ENCODE data around the gene MST1R. TPM values are rescaled to one million over a fixed set of nuclear protein-coding genes. Genes with fewer than 3 reads are reported as not detected.
A peak's percentile ranks its signal among the peaks of the same experiment; 100 is the strongest.
"Not testable (repeated sequence)": the region's sequence is repeated elsewhere in the genome, so short reads cannot be mapped to it uniquely, and the experiment has no call there.

MST1R gene
- total RNA-seq, 6 experiments from 2014 or later = 0.15 to 1.9 (median 0.50) TPM

- no peaks in the 10 kb centered on the region for H3K27me3 ChIP-seq
- intact Hi-C loops (cut with DNase I) = no loop called here
- DNase-seq (peak; percentile 99), ATAC-seq (peak; percentile 97 to 99 (median 98))
- peak within 1 kb of the TSS; percentile 70 to 91 (median 75) for H3K4me3 ChIP-seq
- peaks cover 0 to 22% (median 2%) of the 10 kb centered on the region in 4 donors for H3K4me1 ChIP-seq
- H3K36me3 ChIP-seq = no peaks in the 10 kb centered on the region
- no peaks in the 10 kb centered on the region for H3K9me3 ChIP-seq
- peak within 1 kb of the TSS; percentile 58 to 79 (median 73) for H3K27ac ChIP-seq
- WGBS (ENCODE audit: insufficient coverage, low coverage, low lambda C conversion rate, missing lambda C conversion rate) = 0% methylated on average over 19 of the region's 74 CpGs
- TF ChIP-seq, protein P1, sequence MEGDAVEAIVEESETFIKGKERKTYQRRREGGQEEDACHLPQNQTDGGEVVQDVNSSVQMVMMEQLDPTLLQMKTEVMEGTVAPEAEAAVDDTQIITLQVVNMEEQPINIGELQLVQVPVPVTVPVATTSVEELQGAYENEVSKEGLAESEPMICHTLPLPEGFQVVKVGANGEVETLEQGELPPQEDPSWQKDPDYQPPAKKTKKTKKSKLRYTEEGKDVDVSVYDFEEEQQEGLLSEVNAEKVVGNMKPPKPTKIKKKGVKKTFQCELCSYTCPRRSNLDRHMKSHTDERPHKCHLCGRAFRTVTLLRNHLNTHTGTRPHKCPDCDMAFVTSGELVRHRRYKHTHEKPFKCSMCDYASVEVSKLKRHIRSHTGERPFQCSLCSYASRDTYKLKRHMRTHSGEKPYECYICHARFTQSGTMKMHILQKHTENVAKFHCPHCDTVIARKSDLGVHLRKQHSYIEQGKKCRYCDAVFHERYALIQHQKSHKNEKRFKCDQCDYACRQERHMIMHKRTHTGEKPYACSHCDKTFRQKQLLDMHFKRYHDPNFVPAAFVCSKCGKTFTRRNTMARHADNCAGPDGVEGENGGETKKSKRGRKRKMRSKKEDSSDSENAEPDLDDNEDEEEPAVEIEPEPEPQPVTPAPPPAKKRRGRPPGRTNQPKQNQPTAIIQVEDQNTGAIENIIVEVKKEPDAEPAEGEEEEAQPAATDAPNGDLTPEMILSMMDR (IDR thresholded peaks at IDR 0.05) = no peak
- TF ChIP-seq POLR2A (IDR thresholded peaks at IDR 0.05) = peak; percentile 88
Observed at GRCh38 chr3:49939858-49940666, 36.4 kb upstream of the MST1R start, which contains the start of gene RBM6. Gene RBM6, plus strand, starts transcription at chr3:49940150. Its CDS starts 22,492 bp downstream, at chr3:49962642.

DNA sequence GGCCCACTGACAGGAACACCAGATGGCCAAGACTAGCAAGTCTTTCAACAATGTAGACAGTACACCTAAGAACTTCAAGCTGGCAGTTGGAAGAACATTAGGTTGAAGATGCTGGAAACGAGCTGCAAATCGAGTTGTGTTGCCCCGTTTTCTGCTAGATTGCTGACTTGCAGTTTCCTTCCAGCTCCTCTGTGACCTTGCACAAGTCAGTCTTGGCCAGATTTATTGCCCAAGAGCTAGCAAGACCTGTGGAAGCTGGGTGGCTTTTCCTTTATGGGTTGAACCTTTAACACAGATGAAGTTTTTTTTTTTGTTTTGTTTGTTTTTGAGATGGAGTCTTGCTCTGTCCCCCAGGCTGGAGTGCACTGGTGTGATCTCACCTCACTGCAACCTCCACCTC lies 33.4 kb upstream of the MST1R start:
- Histone ChIP-seq H3K4me1 (peaks cover 0 to 16% (median 2%) of the 10 kb centered on the region in 4 donors), H3K9me3 (no peaks in the 10 kb centered on the region), H3K27me3 (no peaks in the 10 kb centered on the region), H3K36me3 (no peaks in the 10 kb centered on the region), H3K4me3 (no peak overlapping the region), H3K27ac (no peak overlapping the region)
- WGBS (ENCODE audit: insufficient coverage, low coverage, low lambda C conversion rate, missing lambda C conversion rate) = 35% methylated on average over 3 of the region's 3 CpGs
- no peak for ATAC-seq
- DNase-seq = no peak
- intact Hi-C loops (cut with DNase I) = no loop called here
- TF ChIP-seq POLR2A (IDR thresholded peaks at IDR 0.05) = no peak
- TF ChIP-seq, protein P1 (IDR thresholded peaks at IDR 0.05) = no peak

- DNase-seq; H3K4me3 ChIP-seq; H3K27me3 ChIP-seq; H3K36me3 ChIP-seq; intact Hi-C loops (cut with DNase I); ATAC-seq; H3K9me3 ChIP-seq; H3K27ac ChIP-seq: not testable (repeated sequence)
- peaks cover 0 to 11% (median 2%) of the 10 kb centered on the region in 4 donors for H3K4me1 ChIP-seq
- WGBS (ENCODE audit: insufficient coverage, low coverage, low lambda C conversion rate, missing lambda C conversion rate) = 96% methylated on average over 15 of the region's 15 CpGs
Observed at GRCh38 chr3:49932281-49932680, 28.6 kb upstream of the MST1R start.

DNA sequence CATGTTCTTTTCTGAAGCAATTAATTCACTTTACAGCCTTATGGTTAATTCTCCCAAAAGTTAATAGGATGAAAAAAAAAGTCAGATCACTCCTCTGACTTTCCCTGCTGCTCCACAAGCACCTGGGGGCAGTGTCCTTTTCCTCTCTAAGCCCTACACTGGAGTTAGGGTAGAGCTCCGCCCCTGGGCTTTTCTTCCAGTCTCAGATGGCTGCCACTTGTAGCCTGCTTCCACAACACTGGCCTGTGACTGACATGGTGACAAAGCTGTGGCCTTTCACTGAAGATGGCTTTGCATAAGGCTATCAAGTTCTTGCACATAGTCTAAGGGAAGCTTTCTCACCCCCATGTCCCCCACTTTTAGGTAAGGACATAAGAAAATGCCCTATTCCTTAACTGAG lies 27.2 kb upstream of the MST1R start:
- Histone ChIP-seq H3K27ac (peak overlapping the region in 1 of 3 donors; percentile 79), H3K4me1 (peaks cover 0 to 11% (median 2%) of the 10 kb centered on the region in 4 donors), H3K4me3 (no peak overlapping the region), H3K9me3 (no peaks in the 10 kb centered on the region), H3K27me3 (no peaks in the 10 kb centered on the region), H3K36me3 (no peaks in the 10 kb centered on the region)
- no peak for ATAC-seq
- WGBS (ENCODE audit: insufficient coverage, low coverage, low lambda C conversion rate, missing lambda C conversion rate) = 80% methylated on average over 1 of the region's 1 CpG
- TF ChIP-seq POLR2A (IDR thresholded peaks at IDR 0.05) = no peak
- TF ChIP-seq, protein P1 (IDR thresholded peaks at IDR 0.05) = no peak
- intact Hi-C loops (cut with DNase I) = no loop called here
- DNase-seq = no peak

DNA sequence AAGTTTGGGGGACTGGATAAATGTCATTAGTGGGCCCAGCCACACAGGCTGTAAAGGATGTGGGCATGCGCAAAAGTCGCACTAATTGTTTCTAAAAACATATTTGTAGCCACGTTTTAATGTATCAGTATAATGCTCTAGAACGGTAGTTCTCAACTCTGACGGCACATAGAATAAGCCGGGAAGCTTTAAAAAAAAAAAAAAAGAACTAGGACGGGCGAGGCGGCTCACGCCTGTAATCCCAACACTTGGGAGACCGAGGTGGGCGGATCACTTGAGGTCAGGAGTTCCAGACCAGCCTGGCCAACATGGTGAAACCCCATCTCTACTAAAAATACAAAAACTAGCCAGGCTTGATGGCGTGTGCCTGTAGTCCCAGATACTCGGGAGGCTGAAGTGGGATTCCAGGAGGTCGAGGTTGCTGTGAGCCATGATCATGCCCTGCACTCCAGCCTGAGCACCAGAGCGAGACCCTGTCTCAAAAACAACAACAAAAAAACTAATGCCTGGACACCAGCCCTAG lies 26.6 kb upstream of the MST1R start:
- intact Hi-C loops (cut with DNase I) = no loop called here
- DNase-seq = no peak
- H3K4me3 ChIP-seq = peak overlapping the region; percentile 82 to 92 (median 92)
- H3K27ac ChIP-seq = peak overlapping the region; percentile 38 to 79 (median 78)
- H3K27me3 ChIP-seq = no peaks in the 10 kb centered on the region
- H3K36me3 ChIP-seq = no peaks in the 10 kb centered on the region
- 67% methylated on average over 15 of the region's 16 CpGs for WGBS (ENCODE audit: insufficient coverage, low coverage, low lambda C conversion rate, missing lambda C conversion rate)
- H3K4me1 ChIP-seq = peaks cover 0 to 11% (median 2%) of the 10 kb centered on the region in 4 donors
- H3K9me3 ChIP-seq = no peaks in the 10 kb centered on the region
- no peak for TF ChIP-seq POLR2A (IDR thresholded peaks at IDR 0.05)
- TF ChIP-seq, protein P1 (IDR thresholded peaks at IDR 0.05) = no peak
- ATAC-seq = no peak

All from right lobe of liver (tissue), 6 donors.